GM18508 (cell line): ENCODE measurements around the gene FBLN1.

Experiments used
- ATAC-seq: cut with Tn5 transposase; IDR thresholded peaks from one replicate; pipeline ENCODE4 v1.9.1; 2021; ENCODE audit warnings: moderate number of reproducible peaks; ENCODE audit not compliant: insufficient read depth, unreplicated experiment

Gene FBLN1

GRCh38 chr22:45503050-45503815 is 550 bp downstream of the FBLN1 start:
- ATAC-seq: no peak

- no peak for ATAC-seq
These were observed 1.2 kb downstream of the FBLN1 start for GRCh38 chr22:45503816-45504372.

GRCh38 chr22:45504373-45505341 is 2.0 kb downstream of the FBLN1 start:
- no peak for ATAC-seq

GRCh38 chr22:45505991-45506747 is 3.5 kb downstream of the FBLN1 start:
- no peak for ATAC-seq

GRCh38 chr22:45506816-45507360 is 4.2 kb downstream of the FBLN1 start:
- ATAC-seq: no peak

GRCh38 chr22:45507798-45508197 is 5.1 kb downstream of the FBLN1 start:
- no peak for ATAC-seq

- no peak for ATAC-seq
These were observed 6.1 kb downstream of the FBLN1 start for GRCh38 chr22:45508814-45509213.

GRCh38 chr22:45510376-45511232 is 7.9 kb downstream of the FBLN1 start:
- ATAC-seq: no peak

GRCh38 chr22:45511847-45512261 is 9.2 kb downstream of the FBLN1 start:
- no peak for ATAC-seq

GRCh38 chr22:45512363-45512762 is 9.7 kb downstream of the FBLN1 start:
- ATAC-seq: no peak

GRCh38 chr22:45515676-45516075 is 13.0 kb downstream of the FBLN1 start:
- ATAC-seq: no peak

GRCh38 chr22:45516163-45516562 is 13.5 kb downstream of the FBLN1 start:
- no peak for ATAC-seq

GRCh38 chr22:45516923-45517675 is 14.4 kb downstream of the FBLN1 start:
- ATAC-seq: no peak

- ATAC-seq: no peak
These were observed 15.5 kb downstream of the FBLN1 start for GRCh38 chr22:45518136-45518535.

- no peak for ATAC-seq
These were observed 15.9 kb downstream of the FBLN1 start for GRCh38 chr22:45518580-45518991.

- ATAC-seq: no peak
These were observed 18.5 kb downstream of the FBLN1 start for GRCh38 chr22:45521178-45521577.

GRCh38 chr22:45522462-45522861 is 19.8 kb downstream of the FBLN1 start:
- no peak for ATAC-seq

GRCh38 chr22:45524157-45524556 is 21.5 kb downstream of the FBLN1 start:
- no peak for ATAC-seq
